HepG2 (cell line): ENCODE measurements around the gene CNP. TPM values are rescaled to one million over a fixed set of nuclear protein-coding genes. Genes with fewer than 3 reads are reported as not detected.

ENCODE experiments used
- AHR ChIP-seq: IDR thresholded peaks from 2 replicates; pipeline ENCODE4 v1.6.1; 2018; ENCODE audit warnings: missing genetic modification reagents, missing compliant biosample characterization
- ATRX ChIP-seq: sonication (generic); formaldehyde crosslinking; IDR thresholded peaks from 2 replicates; pipeline ENCODE4 v1.4.0; 2020; ENCODE audit warnings: missing genetic modification reagents, borderline replicate concordance
- CENPBD1 ChIP-seq: sonication (generic); formaldehyde crosslinking; IDR thresholded peaks from 2 replicates; pipeline ENCODE4 v1.8.0; 2022; ENCODE audit warnings: missing genetic modification reagents, low read depth, mild to moderate bottlenecking, borderline replicate concordance
- ERF ChIP-seq: IDR thresholded peaks from 2 replicates; pipeline ENCODE4 v1.6.1; 2018; ENCODE audit warnings: missing biosample characterization, missing genetic modification reagents
- ESRRA ChIP-seq: sonication (generic); formaldehyde crosslinking; IDR thresholded peaks from 2 replicates; pipeline ENCODE4 v1.5.1; 2020; ENCODE audit warnings: mild to moderate bottlenecking, low read depth, missing genetic modification reagents
- FLYWCH1 ChIP-seq: sonication (generic); formaldehyde crosslinking; IDR thresholded peaks from 2 replicates; pipeline ENCODE4 v1.8.1; 2023; ENCODE audit warnings: mild to moderate bottlenecking, missing genetic modification reagents
- FUBP1 ChIP-seq: sonication (generic); formaldehyde crosslinking; IDR thresholded peaks from 2 replicates; pipeline ENCODE4 v1.5.1; 2020; ENCODE audit warnings: missing genetic modification reagents, mild to moderate bottlenecking, borderline replicate concordance
- HHEX ChIP-seq: IDR thresholded peaks from 2 replicates; pipeline ENCODE4 v1.6.1; 2016; ENCODE audit warnings: control low read depth
- HMGXB4 ChIP-seq, 2 experiments: sonication (generic) in 1 of 2; formaldehyde crosslinking in 1 of 2; IDR thresholded peaks; 2 replicates each; pipeline versions ENCODE4 v1.4.0 to v1.6.1; 2018 to 2020; ENCODE audit warnings: missing genetic modification reagents in 2 of 2, borderline replicate concordance in 1 of 2, low read depth in 1 of 2, mild to moderate bottlenecking in 1 of 2, missing biosample characterization in 1 of 2
- MLX ChIP-seq: IDR thresholded peaks from 2 replicates; pipeline ENCODE4 v1.6.1; 2016
- MYC ChIP-seq: sonication (generic); formaldehyde crosslinking; IDR thresholded peaks from 2 replicates; pipeline ENCODE4 v1.9.0; 2021; ENCODE audit warnings: missing genetic modification reagents, borderline replicate concordance
- NFYC ChIP-seq: IDR thresholded peaks from 2 replicates; pipeline ENCODE4 v1.6.1; 2016; ENCODE audit warnings: missing genetic modification reagents, missing compliant biosample characterization
- PREB ChIP-seq: sonication (generic); formaldehyde crosslinking; IDR thresholded peaks from 2 replicates; pipeline ENCODE4 v1.4.0; 2020; ENCODE audit warnings: missing genetic modification reagents
- RFXANK ChIP-seq: IDR thresholded peaks from 2 replicates; pipeline ENCODE4 v1.6.1; 2016
- RFXAP ChIP-seq: sonication (generic); formaldehyde crosslinking; IDR thresholded peaks from 2 replicates; pipeline ENCODE4 v1.4.0; 2020; ENCODE audit warnings: missing genetic modification reagents, borderline replicate concordance
- SP2 ChIP-seq: sonication (generic); formaldehyde crosslinking; IDR thresholded peaks from 2 replicates; pipeline ENCODE4 v1.5.1; 2020; ENCODE audit warnings: mild to moderate bottlenecking, missing genetic modification reagents
- THYN1 ChIP-seq: sonication (generic); formaldehyde crosslinking; IDR thresholded peaks from 2 replicates; pipeline ENCODE4 v1.8.1; 2023; ENCODE audit warnings: low read depth, mild to moderate bottlenecking, moderate library complexity, missing genetic modification reagents, borderline replicate concordance
- XBP1 ChIP-seq: sonication (generic); formaldehyde crosslinking; IDR thresholded peaks from 2 replicates; pipeline ENCODE4 v1.5.0; 2020; ENCODE audit warnings: missing genetic modification reagents
- ZMYM2 ChIP-seq: sonication (generic); formaldehyde crosslinking; IDR thresholded peaks from 2 replicates; pipeline ENCODE4 v1.8.0; 2022; ENCODE audit warnings: mild to moderate bottlenecking, missing genetic modification reagents
- ZNF33B ChIP-seq: sonication (generic); formaldehyde crosslinking; IDR thresholded peaks from 2 replicates; pipeline ENCODE4 v1.5.1; 2020; ENCODE audit warnings: mild to moderate bottlenecking, missing genetic modification reagents
- ZNF546 ChIP-seq: sonication (generic); formaldehyde crosslinking; conservative IDR thresholded peaks from 2 replicates; pipeline ENCODE4 v1.8.1; 2023; ENCODE audit warnings: mild to moderate bottlenecking, missing genetic modification reagents
- ZNF577 ChIP-seq: sonication (generic); formaldehyde crosslinking; IDR thresholded peaks from 2 replicates; pipeline ENCODE4 v1.4.0; 2020; ENCODE audit warnings: mild to moderate bottlenecking, low read depth, missing genetic modification reagents, borderline replicate concordance
- ZNF629 ChIP-seq: sonication (generic); formaldehyde crosslinking; conservative IDR thresholded peaks from 2 replicates; pipeline ENCODE4 v1.5.0; 2020; ENCODE audit warnings: missing genetic modification reagents
- ZSCAN25 ChIP-seq: sonication (generic); formaldehyde crosslinking; IDR thresholded peaks from 2 replicates; pipeline ENCODE4 v1.8.0; 2022; ENCODE audit warnings: mild to moderate bottlenecking, missing genetic modification reagents
- ZSCAN29 ChIP-seq: sonication (generic); formaldehyde crosslinking; conservative IDR thresholded peaks from 2 replicates; pipeline ENCODE4 v1.4.0; 2020; ENCODE audit warnings: mild to moderate bottlenecking, missing genetic modification reagents
- polyA plus RNA-seq, 8 experiments: library from polyadenylated mRNA; depleted of rRNA in 3 of 8; stranded (reverse) in 7 of 8; unstranded in 1 of 8; fragments of >200 nt; fragmentation: Illumina TruSeq in 4 of 8; extraction: Trizol in 4 of 8; gene quantifications; 2 replicates each; pipeline versions ENCODE4 v1.2.1 to v1.2.3, GENCODE V29; 2011 to 2016; ENCODE audit warnings: low read depth in 4 of 8, missing spikeins in 1 of 8, mixed read lengths in 1 of 8; ENCODE audit not compliant: insufficient read depth in 1 of 8
- total RNA-seq, 5 experiments: library from RNA; depleted of rRNA; stranded (reverse); fragments of >200 nt; fragmentation: Illumina TruSeq; extraction: Trizol; gene quantifications; 2 replicates each; pipeline ENCODE4 v1.2.3, GENCODE V29; 2016; ENCODE audit warnings: low read depth in 1 of 5

CNP gene
- total and polyA plus RNA-seq, 2 of the 13 experiments (the other 11 are each of a cell fraction or from before 2014, with no cell fraction given) = 97.2 to 161 TPM

GRCh38 chr17:42019509-42020404 lies 53.2 kb downstream of the CNP start, which contains the start of gene NKIRAS2 (continued):
- TF ChIP-seq ZNF33B (CRISPR knock-in tag) (no peak), AHR (CRISPR knock-in tag) (0 out of 2 replicates have a peak, but pooled peaks have one; percentile 80), ERF (CRISPR knock-in tag) (peak; percentile 88; the same call in 1 of the 2 replicates), RFXAP (CRISPR knock-in tag) (peak; percentile 50; the same call in 1 of the 2 replicates), ESRRA (CRISPR knock-in tag) (no peak), ZSCAN29 (peak; percentile 77; the same call in 1 of the 2 replicates), ZSCAN25 (CRISPR knock-in tag) (no peak), HMGXB4 (CRISPR knock-in tag; IDR thresholded peaks at IDR 0.05; ENCODE audit: borderline replicate concordance in 1 of 2, low read depth in 1 of 2) (peak; percentile 98 to 99), FUBP1 (CRISPR knock-in tag) (no peak), ZNF629 (CRISPR knock-in tag) (peak; percentile 16; the same call in 1 of the 2 replicates), CENPBD1 (CRISPR knock-in tag) (no peak), ZMYM2 (peak; percentile 78), ZNF546 (peak; percentile 61), ATRX (no peak), SP2 (CRISPR knock-in tag) (peak; percentile 76), XBP1 (CRISPR knock-in tag) (no peak), MLX (no peak), PREB (CRISPR knock-in tag) (no peak), ZNF577 (no peak), NFYC (CRISPR knock-in tag) (peak; percentile 46), RFXANK (CRISPR knock-in tag) (no peak; the same call in 1 of the 2 replicates), FLYWCH1 (CRISPR knock-in tag) (no peak), HHEX (CRISPR knock-in tag) (no peak), MYC (CRISPR knock-in tag) (peak; percentile 90; the same call in 1 of the 2 replicates), THYN1 (CRISPR knock-in tag) (no peak)
